Measurements from ENCODE around the gene DOCK8.
A peak's percentile ranks its signal among the peaks of the same experiment; 100 is the strongest.

Gene DOCK8

DNA sequence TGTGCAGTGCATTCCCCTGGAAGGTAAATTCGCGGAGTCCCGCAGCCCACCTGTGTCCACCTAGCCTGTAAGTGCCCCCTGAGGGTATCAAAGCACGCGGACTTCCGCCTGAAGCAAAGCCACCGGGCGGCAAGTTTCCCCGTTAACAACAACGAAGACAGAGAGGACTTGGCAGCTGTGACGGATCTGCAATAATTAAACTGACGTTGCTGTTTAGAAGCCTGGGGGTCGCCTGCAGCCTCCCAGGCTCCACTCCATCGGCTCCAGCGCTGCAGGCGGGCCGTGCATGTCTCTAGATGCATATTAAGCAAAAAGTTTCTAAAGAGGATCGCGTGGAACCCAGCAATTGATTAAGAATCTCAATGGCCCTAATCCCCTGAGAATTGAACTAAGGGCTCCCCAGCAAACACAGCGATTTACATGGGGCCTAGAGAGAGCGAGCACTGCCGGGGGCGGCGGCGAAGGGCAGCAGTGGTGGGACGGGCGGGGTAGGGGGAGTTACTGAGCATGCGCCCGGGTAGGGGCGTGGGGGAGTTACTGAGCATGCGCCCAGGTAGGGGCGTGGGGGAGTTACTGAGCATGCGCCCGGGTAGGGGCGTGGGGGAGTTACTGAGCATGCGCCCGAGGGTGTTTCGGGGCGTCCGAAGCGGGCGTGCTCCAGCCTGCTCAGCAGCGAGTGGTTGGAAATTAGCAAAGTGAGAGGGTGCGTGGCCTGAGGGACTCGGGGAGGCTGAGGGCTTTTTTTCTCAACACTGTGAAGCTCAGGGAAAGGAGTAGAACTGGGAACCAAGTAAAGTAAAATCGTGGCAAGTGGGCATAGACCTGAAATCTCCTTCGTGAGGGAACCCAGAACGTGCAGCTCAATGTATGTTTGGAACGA, 255.2 kb downstream of the DOCK8 start:
- peak; percentile 96 for DNase-seq

DNA sequence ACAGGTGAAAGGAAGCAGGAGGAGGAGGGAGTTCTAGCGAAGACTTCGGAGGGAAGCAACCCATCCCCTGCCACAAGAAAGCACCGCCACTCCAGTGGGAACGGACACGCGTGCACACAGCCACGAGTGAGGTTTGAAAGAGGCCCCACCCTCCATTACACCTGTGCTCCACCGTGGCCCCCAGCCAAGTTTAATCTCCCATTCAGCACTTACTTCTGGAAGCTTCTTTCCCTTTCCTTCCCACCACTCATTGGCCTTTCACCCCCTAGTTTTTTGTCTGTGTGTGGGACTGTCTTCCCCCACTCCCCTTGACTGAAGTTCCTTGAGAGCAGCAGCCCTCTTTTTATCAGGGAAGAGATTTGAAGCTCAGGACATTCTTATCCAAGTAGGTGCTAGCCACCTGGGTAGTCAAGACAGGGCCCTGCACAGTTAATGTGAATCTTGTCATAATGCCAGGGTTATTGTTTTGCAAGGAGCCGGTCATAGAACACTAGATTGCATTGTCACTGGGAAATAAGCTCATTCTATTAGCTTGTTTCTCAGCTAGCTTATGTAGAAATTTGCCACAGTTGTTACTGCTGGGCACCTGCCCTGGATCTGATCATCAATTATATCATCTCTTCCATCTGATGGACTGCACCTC, 256.0 kb downstream of the DOCK8 start:
- DNase-seq, result no peak

DNA sequence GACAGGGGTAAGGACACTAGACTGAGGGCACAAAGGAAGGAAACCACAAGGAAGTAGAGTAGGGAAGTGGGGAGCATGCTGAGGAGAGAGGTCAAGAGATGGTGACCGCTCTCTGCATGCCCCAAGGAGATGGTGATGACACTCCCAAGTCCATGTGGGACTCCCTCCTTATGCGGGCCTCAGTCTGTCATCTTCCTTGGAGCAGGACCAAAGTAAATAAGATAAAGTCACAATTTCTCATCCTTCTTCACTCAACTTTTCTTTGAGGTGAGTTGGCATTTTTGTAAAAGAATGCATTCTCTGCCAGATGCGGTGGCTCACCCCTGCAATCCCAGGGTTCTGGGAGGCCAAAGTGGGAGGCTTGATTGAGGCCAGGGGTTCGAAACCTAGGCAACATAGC, 256.7 kb downstream of the DOCK8 start:
- DNase-seq, result no peak

DNA sequence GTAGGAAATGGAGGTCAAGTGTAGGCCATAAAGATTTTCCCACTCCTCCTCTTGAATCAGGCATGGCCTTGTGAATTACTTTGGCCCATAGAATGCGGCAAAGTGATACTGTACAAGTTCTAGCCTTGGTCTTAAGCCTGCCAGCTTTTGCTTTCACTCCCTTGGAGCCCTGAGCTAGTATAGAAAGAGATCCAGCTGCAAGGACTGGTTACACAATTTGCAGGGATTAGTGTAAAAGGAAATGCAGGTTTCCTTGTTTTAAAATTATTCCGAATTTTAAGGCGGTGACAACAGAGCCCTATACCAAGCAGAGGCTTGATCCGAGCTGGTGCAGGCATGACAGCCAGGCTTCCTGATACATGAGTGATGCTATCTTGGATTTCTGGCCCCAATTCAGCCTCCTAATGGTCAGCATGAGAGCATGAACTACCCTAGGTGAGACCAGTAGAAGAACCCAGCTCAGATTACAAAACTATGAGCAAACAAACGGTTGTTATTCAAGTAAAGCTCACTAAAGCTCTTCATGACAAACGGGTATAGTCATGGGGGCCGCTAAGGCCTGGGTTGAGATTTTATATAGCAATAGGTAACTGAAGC, 257.9 kb downstream of the DOCK8 start:
- DNase-seq, result no peak

DNA sequence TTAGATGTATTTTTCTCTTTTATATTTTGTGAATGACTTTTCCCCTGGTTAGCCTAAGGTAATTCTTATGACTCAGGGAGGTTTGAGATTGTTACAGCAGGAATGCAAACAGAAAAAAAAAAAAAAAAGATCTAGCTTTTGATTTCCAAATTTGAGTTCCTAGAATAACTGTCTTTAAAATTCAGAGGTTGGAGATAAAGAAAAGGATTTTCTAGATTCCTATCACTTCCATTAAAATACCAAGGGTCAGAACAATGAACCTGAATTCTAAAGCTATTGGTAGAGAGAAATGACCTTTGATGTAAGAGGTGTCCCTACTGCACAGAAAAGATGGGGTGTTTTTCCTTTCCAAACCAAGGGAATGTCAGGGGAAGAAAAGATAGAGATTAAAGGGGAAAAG, 262.5 kb downstream of the DOCK8 start:
- DNase-seq, result no peak

DNA sequence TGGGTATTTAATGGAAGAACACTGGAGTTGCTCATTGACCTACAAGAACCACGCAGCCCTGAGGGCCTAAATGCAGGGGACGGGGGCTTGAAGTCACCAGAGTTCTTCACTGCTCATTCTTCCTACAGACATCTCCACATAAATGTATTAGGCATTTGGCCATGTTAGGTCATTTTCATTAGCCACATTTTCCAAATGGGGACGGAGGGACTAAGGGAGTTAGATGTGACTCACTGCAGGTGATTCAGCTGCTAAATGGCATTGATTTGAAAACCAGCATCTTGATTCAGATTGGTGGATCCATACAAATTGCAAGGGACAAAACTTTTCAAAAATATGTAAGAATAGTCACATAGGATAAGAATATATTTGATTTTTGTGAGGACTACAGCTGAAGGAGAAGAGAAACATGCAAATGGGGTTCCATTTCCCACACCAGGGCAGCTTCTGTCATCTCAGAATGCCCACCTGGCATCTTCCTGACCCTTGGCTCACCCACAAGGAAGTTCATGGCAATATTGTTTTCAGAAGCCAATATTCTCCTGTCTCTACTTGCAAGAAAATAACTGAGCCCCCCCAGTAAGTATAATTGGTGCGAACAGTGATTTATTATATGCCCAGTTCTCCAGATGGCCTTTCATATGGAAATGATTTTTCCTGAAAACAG, 264.8 kb downstream of the DOCK8 start:
- DNase-seq, result no peak

DNA sequence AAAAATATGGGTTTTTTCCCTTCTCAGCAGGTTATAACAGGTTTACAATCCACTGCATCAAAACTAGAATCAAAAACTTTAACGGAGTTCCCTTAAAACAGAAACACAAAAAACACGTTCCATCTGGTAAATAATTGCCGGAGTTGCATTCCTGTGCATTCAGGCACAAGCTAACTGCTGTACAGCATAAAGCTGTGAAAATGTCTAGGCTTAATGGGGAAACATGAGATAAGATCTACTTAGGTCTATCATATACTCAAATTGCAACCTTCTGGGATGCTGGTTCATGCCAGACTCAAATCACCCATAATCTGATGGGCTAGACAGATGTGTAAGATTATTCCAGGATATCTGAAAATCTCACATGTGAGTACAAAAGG, 265.3 kb downstream of the DOCK8 start:
- DNase-seq, result no peak

DNA sequence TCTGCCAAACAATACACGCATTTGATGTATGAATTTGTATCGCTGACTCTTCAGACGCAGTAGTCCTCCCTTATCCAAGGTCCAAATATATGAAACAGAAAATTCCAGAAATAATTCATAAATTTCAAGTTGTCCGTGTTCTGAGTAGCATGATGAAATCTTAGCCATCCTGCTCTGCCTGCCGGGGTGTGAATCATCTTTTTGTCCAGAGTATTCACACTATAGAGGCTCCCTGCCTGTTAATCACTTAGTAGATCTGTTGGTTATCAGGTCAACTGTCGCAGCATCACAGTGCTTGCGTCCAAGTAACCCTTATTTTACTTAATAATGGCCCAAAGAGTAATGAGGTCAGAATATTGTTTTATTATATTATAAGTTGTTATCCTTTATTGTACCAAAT, 268.1 kb downstream of the DOCK8 start:
- no peak for DNase-seq

DNA sequence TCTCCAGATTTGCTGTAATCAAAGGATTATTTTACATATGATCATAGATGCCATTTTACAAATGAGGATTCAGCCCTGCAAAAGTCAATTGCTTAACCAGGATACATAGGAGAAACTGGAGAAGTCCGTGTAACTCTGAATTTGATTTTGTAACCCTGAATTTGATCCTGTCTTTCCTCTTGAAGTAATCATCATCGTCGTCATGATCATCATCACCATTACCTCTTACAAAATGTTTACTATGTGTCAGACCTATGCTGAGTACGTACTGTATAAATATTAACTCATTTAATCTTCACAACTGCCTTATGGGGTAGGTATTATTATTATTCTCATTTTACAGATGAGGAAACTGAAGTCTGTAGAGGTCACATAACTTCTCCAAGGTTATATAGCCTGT, 271.5 kb downstream of the DOCK8 start:
- DNase-seq, result no peak

DNA sequence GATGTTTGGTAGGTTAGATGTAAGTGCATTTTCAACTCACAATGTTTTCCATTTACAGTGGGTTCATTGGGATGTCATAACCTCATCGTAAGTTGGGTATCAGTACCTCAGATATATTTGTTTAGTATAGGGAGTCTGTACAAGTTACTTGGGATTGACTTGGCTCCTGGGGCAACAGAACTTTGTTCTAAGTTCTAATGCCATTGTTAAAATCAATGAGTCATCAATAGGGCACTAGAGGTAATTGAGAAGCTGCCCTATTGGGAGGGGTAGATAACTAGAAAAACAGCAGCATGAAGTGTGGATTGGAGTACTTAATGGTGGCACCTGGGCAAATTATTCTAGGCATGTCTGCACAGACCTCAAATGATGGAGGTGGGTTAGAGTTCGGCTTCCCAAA, 272.8 kb downstream of the DOCK8 start:
- no peak for DNase-seq

DNA sequence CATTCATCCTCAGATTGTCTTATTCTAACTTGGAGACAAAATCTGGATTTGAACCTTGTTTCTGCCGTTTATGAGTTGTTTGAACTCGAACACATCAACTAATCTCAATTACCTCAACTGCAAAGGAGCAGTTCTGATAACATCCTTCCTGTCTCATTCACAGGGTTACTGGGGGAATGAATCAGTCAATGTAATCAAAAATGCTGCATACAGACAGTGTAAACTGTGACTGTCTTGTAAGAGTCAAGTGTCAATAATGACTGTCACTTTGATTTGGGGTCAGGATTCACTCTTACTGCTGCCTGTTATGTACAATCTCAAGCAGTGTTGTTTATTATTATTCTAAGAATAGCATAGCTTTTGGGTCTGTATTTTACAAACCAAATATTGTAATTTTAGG, 273.8 kb downstream of the DOCK8 start:
- DNase-seq, result no peak

DNA sequence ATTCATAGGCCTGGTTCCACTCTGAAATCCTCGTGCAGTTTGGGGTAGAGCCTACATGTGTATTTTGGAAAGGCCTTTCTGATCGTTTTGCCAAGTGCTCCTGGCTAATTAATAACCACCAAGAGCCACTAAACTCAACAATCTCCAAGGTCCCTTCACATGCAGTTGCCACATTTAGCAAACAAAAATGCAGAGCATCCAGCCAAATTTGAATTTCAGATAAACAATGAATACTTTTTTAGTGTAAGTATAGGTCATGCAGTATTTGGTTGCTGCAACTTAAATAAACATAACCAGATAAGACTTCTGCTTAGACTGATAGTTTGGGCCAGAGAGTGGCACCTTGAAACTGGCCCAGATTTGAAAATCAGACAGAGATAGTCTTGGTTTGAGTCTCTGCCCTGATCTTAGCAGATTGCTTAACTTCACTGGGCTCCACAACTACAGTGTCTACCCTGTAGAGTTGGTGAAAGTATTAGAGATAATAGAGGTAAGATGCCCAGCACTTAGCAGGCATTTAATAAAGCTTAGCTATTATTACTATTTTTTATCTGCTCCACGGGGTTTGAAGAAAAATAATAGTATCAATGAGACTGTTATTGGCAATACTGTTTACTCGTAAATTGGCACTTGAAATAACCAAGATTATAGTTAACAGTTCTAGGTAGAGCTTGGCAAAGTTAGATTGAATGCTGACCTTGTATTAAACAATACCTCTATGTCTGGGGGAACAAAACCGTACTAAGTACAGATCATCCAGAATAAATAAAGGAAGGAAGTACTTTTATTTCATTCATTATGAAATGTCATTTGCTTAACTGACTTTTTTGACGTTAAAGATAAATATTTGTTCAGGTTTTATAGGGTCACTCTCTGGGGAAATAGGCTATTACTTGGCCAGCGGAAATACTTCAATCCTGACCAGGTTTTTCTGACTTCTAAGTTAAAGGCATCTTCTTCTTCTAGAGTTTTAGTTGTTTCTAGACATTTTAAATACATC, 274.8 kb downstream of the DOCK8 start:
- DNase-seq, result no peak

DNA sequence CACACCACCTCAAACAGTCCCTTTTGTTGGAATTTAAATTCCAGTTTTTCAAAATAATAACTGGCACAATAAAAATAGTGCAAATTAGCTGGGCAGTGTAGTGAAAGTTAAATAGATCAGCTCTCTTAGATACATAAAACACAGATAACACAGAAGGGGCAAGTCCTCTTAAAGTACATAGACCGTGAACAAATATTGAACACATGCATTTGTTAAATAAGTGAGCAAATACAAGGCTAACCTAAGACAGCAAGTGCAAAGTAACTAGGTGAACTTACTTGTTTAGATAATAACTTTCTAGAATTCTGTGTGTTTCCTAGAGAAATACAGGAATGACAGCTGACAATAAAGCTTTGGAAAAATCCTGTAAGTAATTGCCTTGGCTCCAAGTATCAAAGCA, 280.1 kb downstream of the DOCK8 start:
- DNase-seq, result no peak

DNA sequence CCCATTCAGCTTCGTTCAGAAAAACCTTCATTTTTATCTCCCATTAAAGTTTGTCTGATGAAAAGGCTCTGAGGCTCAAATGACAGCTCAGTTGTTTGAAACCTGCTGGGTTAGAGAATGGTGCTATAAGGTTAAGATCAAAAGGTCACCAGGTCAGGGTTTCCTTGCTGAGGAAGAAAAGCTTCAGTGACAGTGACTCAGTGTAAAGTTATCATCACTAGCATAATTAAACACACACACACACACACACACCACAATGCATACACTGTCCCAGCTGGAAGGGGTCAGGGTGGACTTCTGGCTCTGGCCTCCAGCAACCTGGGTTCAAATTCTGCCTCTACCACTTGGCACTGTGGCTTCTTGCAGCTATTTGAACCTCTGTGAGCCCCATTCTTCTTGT, 281.1 kb downstream of the DOCK8 start:
- DNase-seq, result no peak

DNA sequence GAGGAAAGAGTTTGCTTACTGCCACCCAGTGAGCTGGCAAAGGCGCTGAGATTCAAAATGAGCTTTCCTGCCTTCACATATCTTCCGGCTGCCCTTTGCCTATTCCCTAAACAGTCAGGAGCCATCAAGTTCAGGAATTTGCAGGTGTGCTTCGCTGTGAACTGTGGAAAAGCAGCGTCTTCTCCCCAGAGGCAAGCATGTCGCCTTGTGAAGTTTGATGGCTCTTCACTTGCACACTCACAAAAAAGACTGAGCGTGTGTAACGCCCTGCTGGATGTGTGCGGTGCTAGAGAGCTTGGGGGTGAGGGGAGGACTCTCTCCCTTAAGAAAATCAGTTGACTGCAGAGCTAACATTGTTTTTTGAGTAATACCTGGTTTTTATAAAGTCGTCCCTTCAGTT, 288.7 kb downstream of the DOCK8 start:
- no peak for DNase-seq

DNA sequence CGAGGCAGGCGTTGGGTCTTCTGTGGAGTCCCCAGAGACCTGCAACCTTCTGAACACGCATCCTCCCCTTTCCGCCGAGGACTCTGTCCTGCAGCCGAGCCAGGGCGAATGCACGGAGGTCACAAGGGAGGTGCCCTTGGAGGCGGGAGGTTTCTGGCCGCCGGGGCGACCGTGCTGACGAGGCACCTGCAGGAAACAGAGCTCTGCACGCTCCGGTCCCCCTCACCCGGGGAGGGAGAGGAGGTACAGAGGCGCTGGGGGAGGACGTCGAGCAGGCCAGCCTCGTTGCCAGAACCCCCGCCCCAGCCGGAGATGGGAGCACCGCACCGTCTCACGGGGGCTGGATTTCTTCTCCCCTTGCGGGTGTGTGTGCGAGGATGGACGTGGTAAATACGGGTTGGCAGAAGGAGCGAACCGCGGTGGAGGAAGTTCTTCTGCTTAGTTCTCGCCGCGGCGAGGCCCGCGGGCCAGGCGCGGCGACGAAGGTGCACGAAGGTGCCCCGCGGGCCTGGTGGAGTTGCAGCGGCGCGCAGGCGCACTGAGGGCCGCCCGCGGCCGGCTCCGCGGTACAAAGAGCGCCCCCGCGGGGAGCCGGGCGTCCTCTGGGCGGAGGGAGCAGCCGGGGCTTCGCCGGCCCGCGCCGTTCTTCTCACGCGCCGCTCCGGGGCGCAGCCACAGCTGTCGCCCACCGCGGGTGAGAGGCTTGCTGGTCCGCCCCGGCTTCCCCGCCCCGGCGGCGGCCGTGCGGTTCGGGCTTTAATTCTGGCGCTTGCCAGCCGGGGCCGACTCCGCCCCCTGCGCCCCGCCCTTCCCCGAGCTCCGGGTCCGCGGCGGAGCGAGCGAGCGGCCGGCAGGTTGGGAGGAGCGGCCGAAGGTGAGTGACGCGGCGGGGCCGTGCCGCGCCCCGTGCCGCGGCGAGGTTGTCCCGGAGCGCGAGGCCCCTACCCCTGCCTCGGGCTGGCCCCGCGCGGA, 289.5 kb downstream of the DOCK8 start, which contains the start of gene KANK1:
Gene KANK1, plus strand, starts transcription at position 815 of the 972 bp plus-strand sequence.
- peak; percentile 87 for DNase-seq

DNA sequence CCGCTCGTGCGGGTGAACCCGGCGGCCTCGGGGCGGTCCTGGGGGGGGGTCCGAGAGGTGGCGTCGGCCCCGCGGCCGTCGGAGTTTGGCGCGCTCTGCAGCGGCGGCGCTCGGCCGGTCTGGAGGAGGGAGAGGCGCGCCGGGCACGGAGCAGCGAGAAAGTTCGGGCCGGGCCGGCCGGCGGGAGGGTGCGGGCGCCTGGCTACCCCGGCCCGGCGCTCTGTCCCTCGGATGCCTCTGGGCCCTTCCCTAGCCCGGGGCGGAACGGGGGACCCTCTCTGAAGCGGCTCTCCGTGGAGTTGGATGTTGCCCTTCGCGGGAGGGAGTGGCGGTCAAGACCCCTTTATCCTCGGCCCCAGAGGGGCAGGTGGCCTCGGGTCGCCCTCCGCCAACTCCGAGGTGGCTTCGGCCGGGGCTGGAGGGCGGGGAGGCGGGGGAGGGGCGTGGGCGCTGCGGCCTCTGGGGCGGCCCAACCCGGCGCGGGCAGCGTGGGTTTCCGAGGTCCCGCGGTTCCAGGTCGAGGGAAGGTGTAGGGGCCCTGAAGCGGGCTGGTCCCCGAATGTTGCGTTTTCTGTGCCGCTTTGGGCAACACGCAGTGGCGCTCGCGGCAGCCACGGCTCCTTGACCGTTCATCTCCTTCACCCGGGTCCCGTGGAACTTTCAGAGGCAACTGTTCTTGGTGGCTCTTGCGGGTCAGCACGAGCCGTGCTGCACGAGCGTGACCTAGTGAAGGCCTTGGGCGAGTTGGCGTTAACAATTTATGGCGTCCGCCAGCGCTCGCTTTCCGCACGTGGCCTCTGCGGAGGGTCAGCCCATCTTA, 290.5 kb downstream of the DOCK8 start:
- no peak for DNase-seq

DNA sequence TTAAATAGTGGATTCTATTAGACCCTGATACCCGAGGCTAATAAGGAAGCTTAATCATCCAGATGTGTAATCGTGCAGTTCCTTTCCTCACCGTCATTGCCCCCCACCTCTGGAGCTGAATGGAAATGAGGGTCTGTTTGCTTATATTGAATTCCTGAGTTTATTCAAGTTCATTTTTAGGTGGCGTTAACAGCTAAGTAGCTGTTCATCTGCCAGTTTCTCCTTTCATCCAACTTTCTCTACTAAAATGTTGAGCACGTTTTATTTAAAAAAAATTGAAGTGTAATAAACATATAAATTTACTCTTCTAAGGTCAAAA, 291.0 kb downstream of the DOCK8 start:
- DNase-seq, result no peak

DNA sequence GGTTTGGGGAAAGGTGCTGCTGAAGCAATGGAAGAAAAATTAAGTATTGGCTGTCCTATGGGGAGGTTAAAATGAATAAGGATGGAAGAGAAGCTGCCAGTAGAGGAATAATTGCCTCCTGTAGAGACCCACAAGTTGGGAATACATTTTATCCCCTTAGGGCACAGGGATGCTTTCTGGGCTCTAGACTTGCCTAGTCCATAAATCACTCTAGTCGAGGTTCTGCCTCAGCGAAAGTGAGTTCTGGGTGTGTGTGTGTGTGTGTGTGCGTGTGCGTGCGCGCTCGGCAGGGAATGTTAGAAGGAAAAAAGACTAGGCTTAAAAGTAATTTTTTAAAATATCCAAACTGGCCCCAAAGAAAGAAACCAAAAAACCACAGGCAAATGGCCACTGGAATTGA, 291.6 kb downstream of the DOCK8 start:
- DNase-seq, result no peak

DNA sequence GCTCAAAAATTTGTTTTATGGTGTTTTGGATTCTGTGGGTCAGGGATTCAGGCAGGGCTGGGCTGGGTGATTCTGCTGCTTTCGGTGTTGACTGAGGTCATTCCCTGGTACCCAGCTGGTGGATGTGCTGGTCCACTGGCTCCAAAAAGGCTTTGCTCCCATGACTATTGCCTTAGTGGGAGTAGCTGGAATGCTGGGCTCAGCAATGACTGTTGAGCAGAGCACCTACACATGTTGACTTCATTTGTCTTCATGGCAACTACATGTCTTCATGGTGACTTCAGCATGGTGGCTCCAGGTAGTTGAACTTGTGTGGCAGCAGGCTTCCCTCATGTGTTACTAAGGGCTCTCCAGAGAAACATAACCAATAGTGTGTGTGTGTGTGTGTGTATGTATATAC, 297.2 kb downstream of the DOCK8 start:
- DNase-seq, result no peak
